Measurements from ENCODE around the gene TNFSF4.

TNFSF4 gene

GRCh38 chr1:173210283-173210682, 3.2 kb upstream of the TNFSF4 start:
- DNase-seq: no peak

DNA sequence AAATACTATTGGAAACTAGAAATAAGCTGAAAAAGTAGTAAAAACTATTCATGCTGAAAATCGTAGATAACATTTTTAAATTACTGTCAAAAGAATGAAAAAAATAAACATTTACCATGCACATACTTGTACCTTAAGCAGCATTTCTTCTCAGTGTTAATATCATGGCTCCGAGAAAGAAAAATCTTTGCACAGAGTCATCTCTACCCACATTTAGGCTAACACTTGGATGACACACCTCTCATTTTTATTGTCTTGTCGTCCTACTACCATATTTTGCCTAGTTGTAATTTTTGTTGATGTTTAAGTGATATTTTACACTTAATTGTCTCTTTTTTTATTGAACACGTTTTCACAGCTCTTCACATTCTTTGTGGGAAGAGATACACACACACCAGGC, 1.7 kb upstream of the TNFSF4 start:
- no peak for DNase-seq

- DNase-seq: no peak
These were observed 1.0 kb upstream of the TNFSF4 start for GRCh38 chr1:173208146-173208545.

DNA sequence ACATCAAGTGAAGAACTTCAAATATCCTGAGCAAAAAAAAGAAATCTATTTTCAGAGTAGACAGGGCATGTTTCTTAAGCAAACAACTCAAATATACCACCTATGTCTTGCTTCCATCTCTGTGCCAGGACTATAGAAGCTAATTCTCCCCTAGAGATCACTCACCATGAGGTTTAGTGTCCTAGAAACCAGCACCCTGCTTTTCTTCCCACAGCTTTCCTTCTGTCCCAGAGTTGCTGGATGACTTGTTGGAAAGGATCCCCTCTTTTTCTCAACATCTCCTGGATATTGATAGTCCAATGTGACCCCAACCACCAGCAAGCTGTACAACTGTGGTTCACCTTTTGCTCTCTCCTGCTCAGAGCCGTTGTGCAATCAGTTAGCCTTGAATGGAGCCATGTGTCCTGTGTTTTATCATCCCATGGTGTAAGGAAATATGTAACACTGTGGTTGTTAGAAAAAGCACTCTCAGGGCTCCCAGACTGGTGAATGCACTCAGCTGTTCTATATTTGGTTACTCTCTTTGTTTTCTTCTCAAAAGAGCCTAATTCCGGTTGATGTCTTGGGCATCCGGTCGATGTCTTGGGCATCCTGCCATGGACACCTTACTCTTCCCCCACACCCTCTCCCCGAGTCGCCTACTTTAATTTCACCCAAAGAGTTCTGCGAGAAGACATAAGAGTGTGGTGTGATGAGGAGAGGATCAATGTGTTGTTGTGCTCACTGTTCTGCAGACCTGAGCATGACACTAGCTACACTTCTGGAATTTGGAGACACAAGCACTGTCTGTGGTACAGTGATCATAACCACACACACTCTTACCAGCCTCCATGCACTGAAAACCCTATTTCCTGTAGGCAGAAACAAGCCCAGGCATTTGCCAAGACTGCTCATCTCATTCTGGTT, 1.7 kb downstream of the TNFSF4 start:
- no peak for DNase-seq

DNA sequence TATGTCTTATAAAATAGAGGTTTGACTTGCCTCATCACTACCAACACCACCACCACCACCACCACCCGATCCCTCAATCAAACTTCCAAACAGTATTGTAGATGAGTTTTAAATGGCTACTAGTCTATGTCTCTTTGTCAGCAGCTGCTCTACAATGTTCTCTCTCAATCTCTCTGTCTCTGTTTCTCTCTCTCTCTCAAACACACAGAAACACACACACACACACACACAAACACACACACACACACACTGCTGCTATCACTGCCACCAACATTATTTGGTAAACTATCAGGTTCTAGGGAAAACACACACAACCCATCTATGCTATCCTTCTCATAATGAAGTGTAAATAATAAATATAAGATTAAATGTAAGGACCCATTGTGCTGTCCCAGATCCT, 2.4 kb downstream of the TNFSF4 start:
- no peak for DNase-seq

GRCh38 chr1:173202424-173203145, 4.5 kb downstream of the TNFSF4 start:
- no peak for DNase-seq

- DNase-seq: no peak
These were observed 5.2 kb downstream of the TNFSF4 start for GRCh38 chr1:173201969-173202368.

DNA sequence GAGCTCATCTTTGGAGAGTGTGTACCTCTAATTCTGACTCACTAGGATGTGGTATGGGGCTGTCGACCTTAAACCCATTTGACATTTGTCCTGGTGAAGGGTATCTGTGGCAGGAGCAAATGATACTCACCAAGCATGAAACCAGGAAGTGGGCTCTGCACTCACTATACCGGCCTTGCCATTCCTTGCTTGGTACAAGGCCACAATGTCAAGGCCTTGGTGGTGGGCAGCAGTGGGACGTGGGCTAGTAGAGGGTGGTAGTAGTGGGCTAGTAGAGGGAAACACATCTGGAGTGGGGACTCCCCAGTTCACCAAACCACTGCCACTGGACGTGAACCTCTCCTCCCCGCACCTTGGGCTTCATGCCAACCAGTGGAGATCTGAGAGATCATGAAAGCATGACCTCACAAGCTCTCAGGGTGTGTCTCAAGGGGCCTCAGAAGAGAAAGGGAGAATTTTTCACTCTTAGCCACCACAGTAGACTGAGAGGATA, 11.5 kb downstream of the TNFSF4 start:
- no peak for DNase-seq

DNA sequence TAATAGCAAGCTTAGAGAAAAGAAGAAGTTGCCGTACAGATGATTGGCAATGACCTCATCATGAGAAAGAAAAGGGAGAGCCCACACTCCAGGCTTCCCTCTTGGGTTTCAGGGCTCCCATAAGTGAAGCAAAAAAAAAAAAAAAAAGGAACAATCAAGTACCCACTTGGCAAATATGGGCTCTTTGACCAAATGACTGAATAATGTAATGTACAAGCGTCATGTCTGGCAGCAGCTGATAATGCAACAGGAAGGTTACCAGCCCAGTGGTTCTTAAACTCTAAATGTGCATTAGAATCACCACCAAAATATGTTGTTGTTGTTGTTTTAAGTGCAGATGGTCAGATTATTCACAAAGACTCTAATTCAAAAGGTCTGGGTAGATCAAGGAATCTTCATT, 13.5 kb downstream of the TNFSF4 start:
- DNase-seq: no peak

- DNase-seq: no peak
These were observed 16.0 kb downstream of the TNFSF4 start for GRCh38 chr1:173191011-173191705.

DNA sequence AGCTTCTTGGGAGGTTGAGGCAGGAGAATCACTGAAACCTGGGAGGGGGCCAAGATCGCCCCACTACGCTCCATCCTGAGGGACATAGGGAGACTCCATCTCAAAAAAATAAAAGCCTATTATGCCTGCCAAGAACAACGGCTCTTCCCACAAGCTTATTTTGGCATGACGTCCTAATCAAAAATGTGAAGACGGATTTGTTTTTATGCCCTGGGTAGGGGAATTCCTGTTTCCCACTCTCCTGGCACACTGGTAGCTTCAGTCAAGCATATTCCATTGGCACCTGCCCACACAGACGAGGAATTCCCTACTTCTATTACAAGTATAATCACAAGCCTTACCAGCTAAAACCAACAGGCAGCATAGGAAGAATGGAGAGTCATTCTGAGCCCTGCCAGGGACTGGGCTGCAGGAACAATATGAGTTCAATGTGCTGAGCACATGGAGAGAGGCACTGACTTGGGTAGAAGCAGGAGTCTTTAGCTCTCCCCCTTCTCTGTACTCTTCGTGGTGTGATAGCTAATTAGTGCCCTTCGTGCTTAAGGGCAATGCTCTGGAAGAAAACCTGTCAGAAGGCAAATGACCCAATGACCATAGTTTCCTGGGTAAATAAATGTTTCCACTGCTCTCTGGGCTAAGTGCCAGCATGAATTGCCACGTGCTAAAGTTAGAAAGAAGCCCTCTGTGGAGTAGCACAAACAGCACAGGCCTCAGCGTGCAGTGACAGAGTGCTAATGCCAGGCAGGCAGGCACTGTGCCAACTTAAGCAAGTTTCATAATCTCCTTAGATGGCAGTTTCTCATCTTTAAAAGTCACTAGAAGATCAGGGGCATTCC, 16.8 kb downstream of the TNFSF4 start:
- DNase-seq: no peak

DNA sequence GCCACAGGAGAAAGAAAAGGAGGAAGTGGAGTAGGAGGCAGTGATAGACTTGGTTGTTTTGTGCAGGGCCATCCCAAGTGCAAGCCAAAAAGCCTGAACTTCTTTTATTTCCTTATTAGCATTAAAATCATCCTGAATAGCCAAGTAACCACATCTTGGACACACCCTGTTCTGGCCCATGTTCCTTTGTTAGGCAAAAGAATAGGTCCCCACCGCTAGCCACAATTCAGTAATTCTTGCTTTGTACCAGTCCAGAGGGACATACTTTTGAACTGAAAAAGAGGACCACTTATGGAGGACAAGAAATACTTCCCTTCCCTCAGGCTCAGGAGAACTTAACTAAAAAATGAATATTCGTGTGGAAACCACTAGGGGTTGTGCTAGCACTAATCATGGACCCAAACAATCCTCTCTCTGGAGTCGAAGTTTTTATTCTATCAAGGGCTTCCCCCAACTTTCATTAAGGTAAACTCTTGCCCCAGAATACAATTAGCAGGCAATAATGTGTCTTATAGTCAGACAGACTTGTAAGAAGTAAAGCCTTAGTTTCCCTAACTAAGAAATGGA, 19.4 kb downstream of the TNFSF4 start:
- no peak for DNase-seq

DNA sequence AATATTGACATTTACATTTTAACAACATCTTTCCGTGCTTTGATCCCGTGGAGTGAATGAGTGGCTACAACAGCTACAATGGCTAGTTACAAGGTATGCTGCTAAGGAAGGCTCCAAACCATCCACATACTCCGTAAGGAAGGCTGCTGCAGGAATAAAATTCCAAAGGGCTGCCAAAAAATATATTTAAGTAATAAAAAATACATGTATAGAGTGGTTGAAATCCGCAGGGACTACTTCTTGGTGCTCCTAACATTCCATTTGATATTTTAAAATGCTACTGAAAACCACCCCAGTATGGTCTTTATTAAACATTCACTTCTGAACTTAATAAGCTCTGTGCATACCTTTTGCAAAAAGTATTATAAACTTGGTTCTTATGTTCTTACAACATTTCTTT, 25.3 kb downstream of the TNFSF4 start:
- no peak for DNase-seq

DNA sequence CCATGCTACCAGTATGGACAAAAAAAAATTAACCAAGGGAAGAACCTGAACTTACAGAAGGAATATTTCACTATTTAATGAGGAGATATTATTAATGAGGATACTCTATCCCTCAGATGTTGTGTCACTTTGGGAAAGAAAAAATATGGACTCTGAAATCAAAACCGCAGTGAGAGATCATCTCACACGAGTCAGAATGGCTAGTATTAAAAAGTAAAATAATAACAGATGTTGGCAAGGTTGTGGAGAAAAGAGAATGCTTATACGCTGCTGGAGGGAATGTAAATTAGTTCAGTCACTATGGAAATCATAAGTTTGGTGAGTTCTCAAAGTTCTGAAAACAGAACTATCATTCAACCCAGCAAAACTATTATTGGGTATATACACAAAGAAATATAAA, 30.9 kb downstream of the TNFSF4 start:
- no peak for DNase-seq

- DNase-seq: no peak
These were observed 31.5 kb downstream of the TNFSF4 start for GRCh38 chr1:173175514-173176145.

DNA sequence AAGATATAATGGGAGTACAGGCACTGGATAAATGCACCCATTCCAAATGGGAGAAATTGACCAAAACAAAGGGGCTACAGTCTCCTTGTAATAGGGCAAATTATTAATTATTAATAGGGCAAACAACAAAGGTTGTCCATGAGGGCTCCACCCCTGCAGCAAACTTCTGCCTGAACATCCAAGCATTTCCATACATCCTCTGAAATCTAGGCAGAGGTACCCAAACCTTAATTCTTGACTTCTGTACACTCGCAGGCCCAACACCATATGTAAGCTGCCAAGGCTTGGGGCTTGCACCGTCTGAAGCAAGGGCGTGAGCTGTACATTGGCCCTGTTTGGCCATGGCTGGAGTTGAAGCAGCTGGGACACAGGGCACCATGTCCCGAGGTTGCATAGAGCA, 33.7 kb downstream of the TNFSF4 start:
- no peak for DNase-seq

DNA sequence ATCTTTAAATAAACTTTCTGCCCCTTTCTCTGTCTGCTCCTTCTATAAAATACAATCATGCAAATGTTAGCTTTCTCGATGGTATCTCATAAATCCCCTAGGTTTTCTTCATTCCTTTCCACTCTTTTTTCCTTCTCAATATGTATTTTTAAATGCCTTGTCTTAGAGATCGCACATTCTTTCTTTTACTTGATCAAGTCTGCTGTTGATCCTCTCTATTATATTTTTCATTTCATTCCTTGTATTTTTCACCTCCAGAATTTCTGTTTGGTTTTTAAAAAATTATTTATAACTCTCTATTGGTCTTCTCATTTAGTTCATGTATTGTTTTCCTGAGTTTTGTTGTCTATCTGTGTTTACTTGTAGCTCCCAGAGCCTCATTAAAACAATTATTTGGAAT, 36.0 kb downstream of the TNFSF4 start:
- DNase-seq: no peak

- DNase-seq: no peak
These were observed 38.2 kb downstream of the TNFSF4 start for GRCh38 chr1:173168941-173169340.

GRCh38 chr1:173164686-173165085, 42.4 kb downstream of the TNFSF4 start:
- DNase-seq: no peak

DNA sequence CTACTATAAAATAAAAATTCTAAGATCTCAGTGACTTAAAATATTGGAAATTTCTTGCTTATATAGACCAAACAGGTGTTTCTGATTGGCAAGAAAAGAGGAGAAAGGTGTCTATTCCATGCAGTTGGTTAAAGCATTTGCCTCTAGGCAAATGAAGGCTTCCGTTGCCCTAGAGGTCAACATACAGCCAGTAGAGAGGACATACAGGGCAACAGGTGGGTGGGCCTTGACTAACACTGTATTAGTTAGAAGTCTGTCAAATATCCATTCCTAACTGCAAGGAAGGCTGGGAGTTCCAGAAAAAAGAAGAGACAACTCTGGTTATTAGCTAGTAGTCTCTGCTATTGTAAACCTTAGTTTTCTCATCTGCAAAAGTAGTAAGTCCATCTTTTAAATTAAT, 43.0 kb downstream of the TNFSF4 start:
- no peak for DNase-seq

DNA sequence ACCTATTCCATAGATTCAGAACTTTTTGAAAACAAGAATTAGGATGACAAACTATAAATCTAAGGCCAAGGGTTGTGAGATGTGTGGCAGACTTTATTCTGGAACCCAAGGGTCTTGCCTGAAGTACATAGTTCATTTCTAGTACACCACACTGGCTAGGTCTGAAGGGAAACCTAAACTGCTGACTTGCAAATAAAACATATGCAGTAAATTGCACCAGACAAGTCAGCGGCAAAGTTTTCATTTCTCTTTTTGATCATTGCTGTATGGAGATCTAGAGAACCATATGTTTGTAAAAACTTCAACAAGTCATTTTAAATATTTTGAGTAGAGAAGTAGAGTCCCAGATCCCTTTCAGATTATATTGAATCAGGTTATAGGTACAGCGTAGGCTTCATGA, 43.9 kb downstream of the TNFSF4 start:
- DNase-seq: no peak

DNA sequence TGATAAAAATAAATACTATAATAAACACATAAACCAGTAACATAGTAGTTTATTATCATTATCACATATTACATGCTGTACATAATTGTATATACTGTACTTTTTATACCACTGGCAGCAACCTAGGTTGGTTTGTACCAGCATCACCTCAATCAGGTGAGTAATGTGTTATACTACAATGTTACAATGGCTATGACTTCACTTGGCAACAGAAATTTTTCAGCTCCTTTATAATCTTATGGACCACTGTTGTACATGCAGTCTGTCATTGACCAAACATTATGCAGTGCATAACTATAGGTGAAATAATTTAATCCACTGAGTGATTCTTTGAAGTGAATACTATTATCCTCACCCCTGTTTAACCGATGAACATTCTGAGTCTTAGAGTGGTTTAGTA, 44.5 kb downstream of the TNFSF4 start:
- no peak for DNase-seq

All from effector CD8-positive, alpha-beta T cell (primary cell).